Measurements from ENCODE around the gene CBLC. TPM values are rescaled to one million over a fixed set of nuclear protein-coding genes. Genes with fewer than 3 reads are reported as not detected.
"Not testable (repeated sequence)": the region's sequence is repeated elsewhere in the genome, so short reads cannot be mapped to it uniquely, and the experiment has no call there.

Gene CBLC
- total RNA-seq, 8 experiments from 2014 or later: not detected

DNA sequence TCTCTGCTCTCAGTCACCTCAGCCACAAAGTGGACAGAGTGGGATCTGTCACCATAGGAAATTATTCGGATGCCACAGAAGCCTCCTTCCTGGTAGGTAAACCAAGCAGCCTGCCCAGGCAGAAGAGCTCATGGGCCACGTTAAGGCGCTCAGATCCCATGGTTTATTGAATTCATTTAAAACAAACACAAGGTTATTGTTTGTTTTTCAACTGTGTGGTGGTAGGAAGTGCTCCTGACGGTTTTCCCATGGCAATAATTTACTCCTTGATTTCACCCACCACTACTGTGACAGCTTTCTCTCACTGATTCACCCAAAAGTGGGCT lies 45.6 kb downstream of the CBLC start:
- Histone ChIP-seq H3K4me1 (replicated peaks in 1 of 2) (peaks cover 0 to 10% of the 10 kb centered on the region in 2 donors), H3K4me3 (no peak overlapping the region), H3K27ac (no peak overlapping the region)
- in situ Hi-C loops (cut with MboI; ENCODE audit: low pct_unique_long_range_greater_than_20kb in 2 of 9, low sequenced_read_pairs in 9 of 9, unreplicated experiment in 9 of 9): no loop called here
- WGBS, 10 experiments: 0 to 64% (median 49%) methylated on average over 1 to 4 of the region's 4 CpGs
- no peak for ATAC-seq (replicated peaks in 6 of 8)

- Histone ChIP-seq H3K27ac (no peak overlapping the region), H3K4me1 (replicated peaks in 1 of 2) (peaks cover 0 to 10% of the 10 kb centered on the region in 2 donors), H3K4me3 (no peak overlapping the region)
- 97 to 100% (median 100%) methylated on average over 1 to 4 of the region's 4 CpGs; no CpG with 5 or more reads in 5 of the 10 experiments for WGBS, 10 experiments
- no peak for ATAC-seq (replicated peaks in 6 of 8)
- in situ Hi-C loops (cut with MboI; ENCODE audit: low pct_unique_long_range_greater_than_20kb in 2 of 9, low sequenced_read_pairs in 9 of 9, unreplicated experiment in 9 of 9): loop anchor here in 1 of 9 experiments (25.0 kb wide), 1 partner anchor 262 kb away; no protein-coding TSS in a partner anchor
Measured at GRCh38 chr19:44824761-44825160, 47.1 kb downstream of the CBLC start.

DNA sequence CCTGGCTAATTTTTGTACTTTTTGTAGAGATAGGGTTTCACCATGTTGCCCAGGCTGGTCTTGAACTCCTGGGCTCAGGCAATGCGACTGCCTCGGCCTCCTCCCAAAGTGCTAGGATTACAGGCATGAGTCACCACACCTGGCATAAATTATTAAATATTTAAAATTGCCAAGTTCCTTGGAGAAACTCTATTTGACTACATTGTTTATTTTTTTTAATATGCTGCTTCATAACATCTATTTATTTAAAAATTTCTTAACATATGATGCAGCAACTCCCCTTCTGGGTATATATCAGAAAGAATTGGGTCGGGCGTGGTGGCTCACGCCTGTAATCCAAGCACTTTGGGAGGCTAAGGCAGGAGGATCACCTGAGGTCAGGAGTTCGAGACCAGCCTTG lies 55.2 kb downstream of the CBLC start:
- not testable (repeated sequence) for ATAC-seq (replicated peaks in 6 of 8)
- in situ Hi-C loops (cut with MboI; ENCODE audit: low pct_unique_long_range_greater_than_20kb in 2 of 9, low sequenced_read_pairs in 9 of 9, unreplicated experiment in 9 of 9): loop anchor here in 2 of 9 experiments (10.0 to 25.0 kb wide), 2 partner anchors 48 to 271 kb away; no protein-coding TSS in a partner anchor
- 13 to 88% (median 50%) methylated on average over 2 to 5 of the region's 6 CpGs; no CpG with 5 or more reads in 3 of the 10 experiments for WGBS, 10 experiments

DNA sequence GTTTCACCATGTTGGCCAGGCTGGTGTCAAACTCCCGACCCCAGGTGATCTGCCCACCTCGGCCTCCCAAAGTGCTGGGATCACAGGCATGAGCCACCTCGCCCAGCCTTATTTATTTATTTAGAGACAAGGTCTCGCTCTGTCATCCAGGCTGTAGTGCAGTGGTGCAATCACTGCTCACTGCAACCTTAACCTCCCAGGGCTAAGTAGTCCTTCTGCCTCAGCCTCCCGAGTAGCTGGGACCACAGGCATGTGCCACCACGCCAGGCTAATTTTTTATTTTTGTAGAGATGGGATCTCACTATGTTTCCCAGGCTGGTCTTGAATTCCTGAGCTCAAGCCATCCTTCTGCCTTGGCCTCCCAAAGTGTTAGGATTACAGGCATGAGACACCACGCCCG lies 56.7 kb downstream of the CBLC start:
- in situ Hi-C loops (cut with MboI; ENCODE audit: low pct_unique_long_range_greater_than_20kb in 2 of 9, low sequenced_read_pairs in 9 of 9, unreplicated experiment in 9 of 9): loop anchor here in 2 of 9 experiments (10.0 to 25.0 kb wide), 2 partner anchors 50 to 272 kb away; no protein-coding TSS in a partner anchor
- not testable (repeated sequence) for H3K27ac ChIP-seq; H3K4me1 ChIP-seq (replicated peaks in 1 of 2); ATAC-seq (replicated peaks in 6 of 8); H3K4me3 ChIP-seq
- 48 to 87% (median 67%) methylated on average over 1 to 8 of the region's 8 CpGs; no CpG with 5 or more reads in 3 of the 10 experiments for WGBS, 10 experiments

More for the DNA sequence above, 55.2 kb downstream of the CBLC start:
- not testable (repeated sequence) for H3K4me3 ChIP-seq; H3K27ac ChIP-seq; H3K4me1 ChIP-seq (replicated peaks in 1 of 2)

GRCh38 chr19:44839276-44839675 lies 61.6 kb downstream of the CBLC start:
- ATAC-seq (replicated peaks in 6 of 8): no peak
- no peak overlapping the region for H3K27ac ChIP-seq
- no peak overlapping the region for H3K4me3 ChIP-seq
- H3K4me1 ChIP-seq (replicated peaks in 1 of 2): no peaks in the 10 kb centered on the region
- in situ Hi-C loops (cut with MboI; ENCODE audit: low pct_unique_long_range_greater_than_20kb in 2 of 9, low sequenced_read_pairs in 9 of 9, unreplicated experiment in 9 of 9): loop anchor here in 2 of 9 experiments (10.0 to 25.0 kb wide), 2 partner anchors 54 to 277 kb away; no protein-coding TSS in a partner anchor
- WGBS, 10 experiments: 54 to 100% methylated on average over 1 to 2 of the region's 2 CpGs; no CpG with 5 or more reads in 8 of the 10 experiments

DNA sequence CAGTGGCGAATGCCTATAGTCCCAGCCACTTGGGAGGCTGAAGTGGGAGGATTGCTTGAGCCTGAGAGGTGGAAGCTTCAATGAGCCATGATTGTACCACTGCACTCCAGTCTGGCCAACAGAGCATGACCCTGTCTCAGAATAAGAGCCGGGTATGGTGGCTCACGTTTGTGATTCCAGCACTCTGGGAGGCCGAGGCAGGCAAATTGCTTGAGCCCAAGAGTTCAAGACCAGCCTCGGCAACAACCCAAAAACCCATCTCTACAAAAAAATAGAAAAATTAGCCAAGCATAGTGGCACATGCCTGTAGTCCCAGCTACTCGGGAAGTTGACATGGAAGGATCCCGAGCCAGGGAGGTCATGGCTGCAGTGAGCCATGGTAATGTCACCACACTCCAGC lies 63.1 kb downstream of the CBLC start:
- Histone ChIP-seq H3K4me1 (replicated peaks in 1 of 2) (no peaks in the 10 kb centered on the region), H3K27ac (no peak overlapping the region), H3K4me3 (no peak overlapping the region)
- WGBS, 10 experiments: 42 to 100% (median 73%) methylated on average over 1 to 5 of the region's 7 CpGs; no CpG with 5 or more reads in 2 of the 10 experiments
- ATAC-seq (replicated peaks in 6 of 8): no peak
- in situ Hi-C loops (cut with MboI; ENCODE audit: low pct_unique_long_range_greater_than_20kb in 2 of 9, low sequenced_read_pairs in 9 of 9, unreplicated experiment in 9 of 9): loop anchor here in 1 of 9 experiments (10.0 to 25.0 kb wide), 2 partner anchors 46 to 279 kb away; no protein-coding TSS in a partner anchor

- in situ Hi-C loops (cut with MboI; ENCODE audit: low pct_unique_long_range_greater_than_20kb in 2 of 9, low sequenced_read_pairs in 9 of 9, unreplicated experiment in 9 of 9): loop anchor here in 1 of 9 experiments (10.0 to 25.0 kb wide), 2 partner anchors 46 to 279 kb away; no protein-coding TSS in a partner anchor
- Histone ChIP-seq H3K4me1 (replicated peaks in 1 of 2) (no peaks in the 10 kb centered on the region), H3K4me3 (no peak overlapping the region), H3K27ac (no peak overlapping the region)
- WGBS, 10 experiments: 40 to 100% (median 70%) methylated on average over 1 to 3 of the region's 3 CpGs
- ATAC-seq (replicated peaks in 6 of 8): no peak
Measured at GRCh38 chr19:44841231-44841630, 63.5 kb downstream of the CBLC start.

DNA sequence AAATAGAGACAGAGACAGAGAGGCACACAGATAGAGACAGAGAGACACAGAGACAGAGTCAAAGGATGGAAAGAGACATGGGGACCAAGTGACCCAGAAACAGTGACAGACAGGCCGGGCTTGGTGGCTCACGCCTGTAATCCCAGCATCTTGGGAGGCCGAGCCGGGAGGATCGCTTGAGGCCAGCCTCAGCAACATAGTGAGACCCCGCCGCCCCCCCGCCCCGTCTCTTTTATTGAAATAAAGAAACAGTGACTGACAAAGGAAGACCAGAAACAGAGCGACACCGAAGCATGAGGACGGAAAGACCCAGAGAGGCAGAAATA lies 67.6 kb downstream of the CBLC start:
- no peak overlapping the region for H3K27ac ChIP-seq

GRCh38 chr19:44845612-44846454 lies 68.1 kb downstream of the CBLC start, which contains the start of gene NECTIN2:
NECTIN2 (plus strand) TSS chr19:44846297; CDS start chr19:44846526, 229 bp downstream.
- peak within 1 kb of the TSS; percentile 82 to 91 for H3K27ac ChIP-seq
- peaks cover 12 to 20% of the 10 kb centered on the region in 2 donors for H3K4me1 ChIP-seq (replicated peaks in 1 of 2)
- peak; percentile 55 to 73 (median 68) for ATAC-seq (replicated peaks in 6 of 8)
- H3K4me3 ChIP-seq: peak within 1 kb of the TSS; percentile 92 to 99 (median 97)
- in situ Hi-C loops (cut with MboI; ENCODE audit: low pct_unique_long_range_greater_than_20kb in 2 of 9, low sequenced_read_pairs in 9 of 9, unreplicated experiment in 9 of 9): loop anchor here in 1 of 9 experiments (10.0 to 25.0 kb wide), 2 partner anchors 51 to 284 kb away; no protein-coding TSS in a partner anchor
- WGBS, 10 experiments: 0% methylated on average over 1 to 10 of the region's 67 CpGs; no CpG with 5 or more reads in 3 of the 10 experiments

More for the DNA sequence above, 67.6 kb downstream of the CBLC start:
- WGBS, 10 experiments: 5 to 26% (median 12%) methylated on average over 2 to 8 of the region's 12 CpGs; no CpG with 5 or more reads in 3 of the 10 experiments
- ATAC-seq (replicated peaks in 6 of 8): no peak
- peaks cover 12 to 16% of the 10 kb centered on the region in 2 donors for H3K4me1 ChIP-seq (replicated peaks in 1 of 2)
- in situ Hi-C loops (cut with MboI; ENCODE audit: low pct_unique_long_range_greater_than_20kb in 2 of 9, low sequenced_read_pairs in 9 of 9, unreplicated experiment in 9 of 9): loop anchor here in 1 of 9 experiments (10.0 to 25.0 kb wide), 2 partner anchors 50 to 283 kb away; no protein-coding TSS in a partner anchor
- peak overlapping the region in 4 of 5 donors; percentile 92 to 97 (median 95) for H3K4me3 ChIP-seq

- in situ Hi-C loops (cut with MboI; ENCODE audit: low pct_unique_long_range_greater_than_20kb in 2 of 9, low sequenced_read_pairs in 9 of 9, unreplicated experiment in 9 of 9): loop anchor here in 1 of 9 experiments (10.0 to 25.0 kb wide), 2 partner anchors 52 to 284 kb away; no protein-coding TSS in a partner anchor
- no peak for ATAC-seq (replicated peaks in 6 of 8)
- Histone ChIP-seq H3K4me1 (replicated peaks in 1 of 2) (peaks cover 12 to 22% of the 10 kb centered on the region in 2 donors), H3K4me3 (peak overlapping the region; percentile 92 to 99 (median 97)), H3K27ac (peak overlapping the region; percentile 82 to 91)
- WGBS, 10 experiments: 0% methylated on average over 2 of the region's 51 CpGs; no CpG with 5 or more reads in 9 of the 10 experiments
Measured at GRCh38 chr19:44846455-44847143, 68.9 kb downstream of the CBLC start.

DNA sequence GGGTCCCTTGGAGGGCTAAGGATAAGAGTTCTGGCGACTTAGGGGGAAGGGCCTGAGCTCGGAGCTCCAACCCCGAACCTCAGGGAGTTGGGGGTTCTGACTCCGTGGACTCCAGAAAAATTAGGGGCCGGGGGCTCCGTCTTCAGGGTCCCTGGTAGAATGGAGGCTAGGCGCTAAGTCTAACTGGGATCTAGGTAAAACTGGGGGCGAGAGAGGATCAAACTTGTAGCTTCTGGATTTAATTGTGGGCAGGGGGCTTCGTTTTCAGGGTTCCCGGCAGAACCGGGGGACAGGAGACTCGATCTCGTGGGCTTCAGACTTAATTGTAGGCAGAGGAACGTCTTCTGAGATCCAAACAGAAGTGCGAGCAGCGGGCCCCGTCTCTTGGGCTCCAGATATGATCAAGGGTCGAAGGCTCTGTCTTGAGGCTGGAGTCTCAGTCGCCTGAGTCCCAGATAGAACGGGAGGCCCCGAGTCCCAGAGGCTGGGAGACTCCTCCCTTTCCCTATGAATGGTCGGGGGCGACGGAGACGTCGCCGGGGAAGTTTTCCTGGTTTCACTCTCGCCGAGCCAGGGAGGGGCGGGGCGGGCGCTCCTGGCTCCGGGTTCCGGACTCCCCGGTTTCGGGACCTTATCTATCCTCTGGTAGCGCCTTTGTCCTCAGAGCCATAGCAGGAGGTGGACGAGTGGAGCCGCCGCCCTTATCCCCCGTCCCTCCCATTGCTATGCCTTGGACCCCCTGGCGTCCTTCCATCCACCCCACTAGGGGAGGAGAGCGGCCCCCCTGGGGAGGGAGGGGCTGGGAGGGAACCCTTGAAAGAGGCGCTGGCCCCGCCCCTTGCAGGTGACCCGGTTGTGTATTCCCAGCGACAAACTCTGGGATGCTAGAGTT lies 69.7 kb downstream of the CBLC start:
- Histone ChIP-seq H3K27ac (peak overlapping the region; percentile 82 to 91), H3K4me3 (peak overlapping the region; percentile 92 to 99 (median 97)), H3K4me1 (replicated peaks in 1 of 2) (peaks cover 12 to 22% of the 10 kb centered on the region in 2 donors)
- peak; percentile 2 to 11 (median 8) for ATAC-seq (replicated peaks in 6 of 8)
- WGBS, 10 experiments: 0 to 3% (median 0%) methylated on average over 2 to 8 of the region's 47 CpGs; no CpG with 5 or more reads in 5 of the 10 experiments
- in situ Hi-C loops (cut with MboI; ENCODE audit: low pct_unique_long_range_greater_than_20kb in 2 of 9, low sequenced_read_pairs in 9 of 9, unreplicated experiment in 9 of 9): loop anchor here in 1 of 9 experiments (10.0 to 25.0 kb wide), 2 partner anchors 53 to 285 kb away; no protein-coding TSS in a partner anchor
